PC-9 (cell line): ENCODE results near the gene RHOT1. TPM values are rescaled to one million over a fixed set of nuclear protein-coding genes. Genes with fewer than 3 reads are reported as not detected.

ENCODE experiments used
- BruUV-seq: library from RNA; stranded (reverse); fragments of 400-500 nt; replicated peaks from 2 replicates; lab custom pipeline; 2021; lab: Mats Ljungman, UMichigan
- CTCF ChIA-PET: fragments of 300-600 bp; sonication (Branson Sonifier 250); formaldehyde crosslinking; loops from one replicate; lab custom pipeline; 2022; ENCODE audit warnings: antibody characterized with exemption; lab: Charles Lee
- POLR2A ChIA-PET: fragments of 300-600 bp; sonication (Branson Sonifier 250); formaldehyde crosslinking; loops from one replicate; lab custom pipeline; 2022; ENCODE audit warnings: antibody characterized with exemption; ENCODE audit not compliant: unreplicated experiment; lab: Charles Lee
- DNase-seq, 2 experiments: peaks; one replicate each; pipeline versions ENCODE4 v3.0.0 to v3.0.0-alpha.2; 2015 to 2022; ENCODE audit warnings: mixed read lengths in 1 of 2
- H2AFZ ChIP-seq: fragments of 200-600 bp; sonication (generic); 2 replicates; pipeline ENCODE4 v1.8.1; 2017; ENCODE audit warnings: antibody characterized with exemption
- H3F3A ChIP-seq: fragments of 200-600 bp; sonication (generic); 2 replicates; pipeline ENCODE4 v1.8.1; 2017; ENCODE audit warnings: antibody characterized with exemption, mild to moderate bottlenecking, low read depth; ENCODE audit not compliant: insufficient read depth
- H3K27ac ChIP-seq: fragments of 200-600 bp; sonication (generic); 2 replicates; pipeline ENCODE4 v1.6.1; 2016; ENCODE audit warnings: mixed run types
- H3K27me3 ChIP-seq: fragments of 200-600 bp; sonication (generic); 2 replicates; pipeline ENCODE4 v1.6.1; 2016; ENCODE audit warnings: low read depth, mixed run types; ENCODE audit not compliant: insufficient read depth
- H3K36me3 ChIP-seq: fragments of 200-600 bp; sonication (generic); 2 replicates; pipeline ENCODE4 v1.6.1; 2016; ENCODE audit warnings: low read depth, mixed run types
- H3K4me1 ChIP-seq: fragments of 200-600 bp; sonication (generic); replicated peaks from 2 replicates; pipeline ENCODE4 v1.6.1; 2016; ENCODE audit warnings: mixed run types; ENCODE audit not compliant: insufficient read depth
- H3K4me2 ChIP-seq: fragments of 200-600 bp; sonication (generic); 2 replicates; pipeline ENCODE4 v1.6.1; 2017; ENCODE audit warnings: mixed run types
- H3K4me3 ChIP-seq: fragments of 200-600 bp; sonication (generic); 2 replicates; pipeline ENCODE4 v1.6.1; 2016; ENCODE audit warnings: mixed run types
- H3K79me2 ChIP-seq: fragments of 200-600 bp; sonication (generic); 2 replicates; pipeline ENCODE4 v1.6.1; 2017; ENCODE audit warnings: low read depth, mixed run types
- H3K9me2 ChIP-seq: fragments of 200-600 bp; sonication (generic); 2 replicates; pipeline ENCODE4 v1.8.1; 2017; ENCODE audit warnings: mild to moderate bottlenecking; ENCODE audit not compliant: insufficient read depth
- H3K9me3 ChIP-seq: fragments of 200-600 bp; sonication (generic); 2 replicates; pipeline ENCODE4 v1.8.1; 2016; ENCODE audit warnings: low read depth; ENCODE audit not compliant: insufficient read depth
- H4K20me1 ChIP-seq: fragments of 200-600 bp; sonication (generic); 2 replicates; pipeline ENCODE4 v1.8.1; 2017; ENCODE audit not compliant: insufficient read depth
- EZH2 ChIP-seq: fragments of 200-600 bp; sonication (generic); IDR thresholded peaks from 2 replicates; pipeline ENCODE4 v1.8.0; 2017; ENCODE audit warnings: antibody characterized with exemption, low read depth
- intact Hi-C: fragments of 100-400 bp; cut with micrococcal nuclease; formaldehyde crosslinking; loops from one replicate; pipeline ENCODE4 v1.10.0; 2022; ENCODE audit not compliant: unreplicated experiment
- total RNA-seq: library from RNA; stranded (reverse); gene quantifications from 2 replicates; pipeline ENCODE4 v1.2.3, GENCODE V29; 2021
- TF ChIP-seq, protein P1 (sequence below): fragments of 200-600 bp; sonication (generic); conservative IDR thresholded peaks from 2 replicates; pipeline ENCODE4 v1.6.1; 2017; ENCODE audit warnings: mixed run types, antibody characterized with exemption, mild to moderate bottlenecking, moderate library complexity

Gene RHOT1
- total RNA-seq, 1 experiment from 2014 or later = 28.3 TPM

DNA sequence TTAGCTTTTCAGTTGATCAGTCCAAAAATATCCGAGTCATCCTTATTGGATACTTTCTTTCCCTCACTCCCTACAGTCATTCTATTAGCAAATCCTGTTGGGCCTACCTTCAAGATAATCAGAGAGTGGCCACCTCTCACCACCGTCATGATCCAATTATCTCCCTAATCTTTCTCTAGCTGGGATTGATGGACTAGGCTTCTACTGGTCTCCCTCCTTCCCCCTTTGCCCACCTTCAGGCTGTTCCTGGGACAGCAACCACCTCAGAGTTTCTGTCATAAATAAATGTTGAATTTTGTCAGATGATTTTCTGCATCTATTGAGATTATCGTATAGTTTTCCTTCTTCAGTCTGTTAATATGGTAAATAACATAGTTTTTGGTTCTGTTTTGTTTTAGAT is 107.2 kb downstream of the RHOT1 start:
- Histone ChIP-seq H3K36me3 (no peaks in the 10 kb centered on the region), H3K9me2 (no peaks in the 10 kb centered on the region), H3K79me2 (no peaks in the 10 kb centered on the region), H3K4me1 (no peaks in the 10 kb centered on the region), H4K20me1 (no peaks in the 10 kb centered on the region), H3K4me3 (no peak overlapping the region), H2AFZ (no peak overlapping the region), H3K27me3 (no peaks in the 10 kb centered on the region), H3K27ac (no peak overlapping the region), H3F3A (no peaks in the 10 kb centered on the region), H3K9me3 (no peaks in the 10 kb centered on the region), H3K4me2 (no peak overlapping the region)
- ChIA-PET CTCF (interaction anchor here (0.6 kb wide), 1 partner anchor 122 kb away, joined by 3 read pairs; no protein-coding TSS in a partner anchor), POLR2A (interaction anchor here (0.6 kb wide), 1 partner anchor 495 kb away, joined by 3 read pairs; no protein-coding TSS in a partner anchor)
- TF ChIP-seq EZH2 = no peak
- TF ChIP-seq, protein P1, sequence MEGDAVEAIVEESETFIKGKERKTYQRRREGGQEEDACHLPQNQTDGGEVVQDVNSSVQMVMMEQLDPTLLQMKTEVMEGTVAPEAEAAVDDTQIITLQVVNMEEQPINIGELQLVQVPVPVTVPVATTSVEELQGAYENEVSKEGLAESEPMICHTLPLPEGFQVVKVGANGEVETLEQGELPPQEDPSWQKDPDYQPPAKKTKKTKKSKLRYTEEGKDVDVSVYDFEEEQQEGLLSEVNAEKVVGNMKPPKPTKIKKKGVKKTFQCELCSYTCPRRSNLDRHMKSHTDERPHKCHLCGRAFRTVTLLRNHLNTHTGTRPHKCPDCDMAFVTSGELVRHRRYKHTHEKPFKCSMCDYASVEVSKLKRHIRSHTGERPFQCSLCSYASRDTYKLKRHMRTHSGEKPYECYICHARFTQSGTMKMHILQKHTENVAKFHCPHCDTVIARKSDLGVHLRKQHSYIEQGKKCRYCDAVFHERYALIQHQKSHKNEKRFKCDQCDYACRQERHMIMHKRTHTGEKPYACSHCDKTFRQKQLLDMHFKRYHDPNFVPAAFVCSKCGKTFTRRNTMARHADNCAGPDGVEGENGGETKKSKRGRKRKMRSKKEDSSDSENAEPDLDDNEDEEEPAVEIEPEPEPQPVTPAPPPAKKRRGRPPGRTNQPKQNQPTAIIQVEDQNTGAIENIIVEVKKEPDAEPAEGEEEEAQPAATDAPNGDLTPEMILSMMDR = no peak
- BruUV-seq = no TSS peak
- no peak for DNase-seq
- intact Hi-C loops = no loop called here

DNA sequence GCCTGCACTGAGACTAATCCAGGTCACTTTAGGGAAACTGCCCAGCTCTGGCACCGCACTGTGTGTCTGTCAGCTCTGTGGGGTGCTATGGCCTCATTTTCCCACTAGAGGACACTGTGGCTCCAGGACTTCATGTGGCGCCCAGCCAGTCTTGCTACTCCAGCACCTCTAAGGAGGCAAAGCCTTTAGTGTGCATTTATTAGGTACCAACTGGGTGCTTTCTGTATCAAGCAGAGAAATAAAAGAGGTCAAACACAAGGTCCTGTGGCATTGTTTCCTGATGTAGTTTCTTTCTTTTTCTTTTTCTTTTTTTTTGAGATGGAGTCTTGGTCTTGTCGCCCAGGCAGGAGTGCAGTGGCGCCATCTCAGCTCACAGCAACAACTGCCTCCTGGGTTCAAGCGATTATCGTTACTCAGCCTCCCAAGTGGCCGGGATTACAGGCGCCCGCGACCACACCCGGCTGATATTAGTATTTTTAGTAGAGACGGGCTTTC is 110.9 kb downstream of the RHOT1 start:
- no peaks in the 10 kb centered on the region for H3F3A ChIP-seq
- no peaks in the 10 kb centered on the region for H4K20me1 ChIP-seq
- H3K9me3 ChIP-seq = no peaks in the 10 kb centered on the region
- H3K79me2 ChIP-seq = no peaks in the 10 kb centered on the region
- intact Hi-C loops = loop anchor here (1.0 to 10.0 kb wide), 3 partner anchors 66 to 502 kb away; partner anchors contain the start of gene PSMD11
- no peaks in the 10 kb centered on the region for H3K9me2 ChIP-seq
- POLR2A ChIA-PET = no interaction called here
- no peak overlapping the region for H2AFZ ChIP-seq
- H3K36me3 ChIP-seq = no peaks in the 10 kb centered on the region
- peak; percentile 50 to 77 for DNase-seq
- H3K4me1 ChIP-seq = no peaks in the 10 kb centered on the region
- no peak overlapping the region for H3K27ac ChIP-seq
- BruUV-seq = no TSS peak
- no peaks in the 10 kb centered on the region for H3K27me3 ChIP-seq
- TF ChIP-seq EZH2 = no peak
- TF ChIP-seq, protein P1 = peak; percentile 95
- H3K4me2 ChIP-seq = no peak overlapping the region
- no peak overlapping the region for H3K4me3 ChIP-seq
- CTCF ChIA-PET = interaction anchor here (0.5 to 0.7 kb wide), 4 partner anchors 15 to 530 kb away, joined by 3 to 5 read pairs (median 4); no protein-coding TSS in a partner anchor

DNA sequence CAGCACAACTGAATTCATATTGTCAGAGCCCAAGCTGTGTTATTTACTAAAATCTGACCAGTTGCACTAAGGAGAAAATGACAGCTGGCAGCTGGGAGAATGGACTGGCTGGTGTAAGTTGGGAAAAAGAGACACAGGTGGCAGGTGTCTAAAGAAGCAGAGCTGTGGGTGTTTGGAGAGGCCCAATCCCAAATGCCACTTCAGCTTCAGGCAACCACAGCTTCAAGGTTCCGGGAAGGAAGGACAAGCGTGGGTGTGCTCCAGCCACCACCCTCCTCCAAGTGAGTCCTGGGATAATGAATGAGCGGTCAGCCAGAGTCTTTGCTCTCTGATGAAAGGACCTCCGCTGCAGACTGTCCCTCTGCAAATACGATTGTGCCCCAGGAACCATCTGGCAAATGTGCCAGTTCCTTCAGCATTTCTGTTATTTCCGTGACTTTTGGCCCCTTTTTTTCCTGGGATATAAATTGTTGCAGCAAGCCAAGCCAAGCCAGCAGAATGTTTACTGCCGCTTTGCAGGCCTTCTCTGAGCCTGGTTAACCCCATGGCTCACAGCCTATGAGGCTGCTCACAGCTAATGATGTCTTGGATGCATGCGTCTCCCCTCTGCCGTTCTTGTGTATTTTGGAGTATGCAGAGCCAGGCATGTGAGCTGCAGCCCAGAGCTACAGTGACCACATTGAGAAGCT is 113.9 kb downstream of the RHOT1 start:
- no TSS peak for BruUV-seq
- H2AFZ ChIP-seq = no peak overlapping the region

More for the DNA sequence above, 113.9 kb downstream of the RHOT1 start:
- intact Hi-C loops = loop anchor here (10.0 kb wide), 1 partner anchor 499 kb away; no protein-coding TSS in a partner anchor
- DNase-seq = no peak
- POLR2A ChIA-PET = no interaction called here
- Histone ChIP-seq H3K4me2 (no peak overlapping the region), H4K20me1 (no peaks in the 10 kb centered on the region), H3K9me3 (no peaks in the 10 kb centered on the region), H3K79me2 (no peaks in the 10 kb centered on the region), H3K27me3 (peaks cover 6% of the 10 kb centered on the region; the same call in 1 of the 2 replicates), H3K36me3 (no peaks in the 10 kb centered on the region), H3K27ac (no peak overlapping the region), H3F3A (no peaks in the 10 kb centered on the region), H3K9me2 (no peaks in the 10 kb centered on the region), H3K4me3 (no peak overlapping the region), H3K4me1 (no peaks in the 10 kb centered on the region)
- CTCF ChIA-PET = no interaction called here
- TF ChIP-seq EZH2 = no peak
- TF ChIP-seq, protein P1 = no peak
